ENCODE results near the gene SBK1. TPM values are rescaled to one million over a fixed set of nuclear protein-coding genes. Genes with fewer than 3 reads are reported as not detected.

Gene SBK1
- total and polyA plus RNA-seq, 2 of the 4 experiments (the other 2 are of a cell fraction): under 0.01 to 0.05 TPM

- H2AFZ ChIP-seq (replicated peaks; ENCODE audit: low read length, poor library complexity): no peak overlapping the region
- TF ChIP-seq POLR2A (IDR thresholded peaks at IDR 0.05; ENCODE audit: low read depth, low read length) (no peak), NFE2L2 (IDR thresholded peaks at IDR 0.05; ENCODE audit: low read depth, low read length) (no peak), USF2 (IDR thresholded peaks at IDR 0.05; ENCODE audit: low read depth, low read length) (no peak)
- ATAC-seq (ENCODE audit: low read depth): no peak
- dilution Hi-C loops (cut with HindIII; ENCODE audit: low sequenced_read_pairs, unreplicated experiment): no loop called here
- H2BK5ac ChIP-seq (ENCODE audit: low read depth, low read length, poor library complexity, severe bottlenecking): no peak overlapping the region
- no peak overlapping the region for H3K23ac ChIP-seq (ENCODE audit: low read depth, low read length)
- in situ Hi-C loops (cut with MboI; ENCODE audit: low sequenced_read_pairs): loop anchor here (10.0 kb wide), 1 partner anchor 61 kb away; no protein-coding TSS in a partner anchor
- 73% methylated on average over 3 of the region's 6 CpGs; no CpG with 5 or more reads in 1 of the 2 experiments for WGBS, 2 experiments (ENCODE audit: extremely low coverage in 2 of 2, insufficient read length in 1 of 2)
- H3K27ac ChIP-seq (ENCODE audit: insufficient read depth, low read length): no peak overlapping the region
- no peak overlapping the region for H3K56ac ChIP-seq (ENCODE audit: extremely low read depth, insufficient read depth, low read length)
- H3K27me3 ChIP-seq (ENCODE audit: control insufficient read depth, insufficient read depth, low read length): peaks cover 18% of the 10 kb centered on the region
- BruUV-seq (replicated peaks): no TSS peak
- no peaks in the 10 kb centered on the region for H3K36me3 ChIP-seq (ENCODE audit: control insufficient read depth, insufficient read depth, low read length)
- no peaks in the 10 kb centered on the region for H3K4me1 ChIP-seq (ENCODE audit: control insufficient read depth, insufficient read depth, low read length)
- ChIA-PET CTCF (no interaction called here), POLR2A (ENCODE audit: unreplicated experiment) (no interaction called here)
- H3K18ac ChIP-seq (ENCODE audit: low read depth, low read length): no peak overlapping the region
- H4K91ac ChIP-seq (ENCODE audit: insufficient read depth, low read depth, low read length): no peak overlapping the region
- 0 out of 2 replicates have a peak, but pooled peaks cover 3% of the 10 kb centered on the region for H3K9me3 ChIP-seq (ENCODE audit: control insufficient read depth, insufficient read depth, low read length)
- no peak overlapping the region for H3K4me2 ChIP-seq (ENCODE audit: low read depth, low read length)
- no peak overlapping the region for H4K5ac ChIP-seq (ENCODE audit: low read depth, low read length)
- no peak overlapping the region for H3K9ac ChIP-seq (ENCODE audit: low read depth, low read length)
- H3K14ac ChIP-seq (replicated peaks; ENCODE audit: low read depth, low read length): no peak overlapping the region
- no peak overlapping the region for H2BK120ac ChIP-seq (ENCODE audit: low read depth, low read length)
- H4K8ac ChIP-seq (ENCODE audit: low read depth in 2 of 2, low read length in 2 of 2): no peak overlapping the region
- H2BK15ac ChIP-seq (ENCODE audit: low read depth, low read length): no peak overlapping the region
- intact Hi-C loops (cut with micrococcal nuclease): no loop called here
- H3K79me1 ChIP-seq (ENCODE audit: low read depth in 1 of 2, low read length in 2 of 2): no peaks in the 10 kb centered on the region
- no peaks in the 10 kb centered on the region for H4K20me1 ChIP-seq (ENCODE audit: insufficient read depth, low read length)
- H3K9me1 ChIP-seq (ENCODE audit: insufficient read depth, low read length): no peaks in the 10 kb centered on the region
- H3K4ac ChIP-seq (ENCODE audit: low read depth, low read length): no peak overlapping the region
- DNase-seq: no peak
- H2AK9ac ChIP-seq (replicated peaks; ENCODE audit: low read depth, low read length, poor library complexity): no peak overlapping the region
- no peak overlapping the region for H2BK20ac ChIP-seq (ENCODE audit: low read depth, low read length)
- H3K4me3 ChIP-seq (ENCODE audit: insufficient read depth, low read depth, low read length): no peak overlapping the region
- no peak overlapping the region for H2AK5ac ChIP-seq (ENCODE audit: low read depth, low read length)
Measured at GRCh38 chr16:28254158-28254557, 38.2 kb upstream of the SBK1 start.

All from IMR-90 (cell line).